Amygdala (tissue), 56 donors: Measurements from ENCODE around the gene MPZL3.

Experiments
- DNase-seq, 56 donors: peaks; one replicate each; lab custom pipeline; 2025; lab: John Stamatoyannopoulos, UW

Gene MPZL3

DNA sequence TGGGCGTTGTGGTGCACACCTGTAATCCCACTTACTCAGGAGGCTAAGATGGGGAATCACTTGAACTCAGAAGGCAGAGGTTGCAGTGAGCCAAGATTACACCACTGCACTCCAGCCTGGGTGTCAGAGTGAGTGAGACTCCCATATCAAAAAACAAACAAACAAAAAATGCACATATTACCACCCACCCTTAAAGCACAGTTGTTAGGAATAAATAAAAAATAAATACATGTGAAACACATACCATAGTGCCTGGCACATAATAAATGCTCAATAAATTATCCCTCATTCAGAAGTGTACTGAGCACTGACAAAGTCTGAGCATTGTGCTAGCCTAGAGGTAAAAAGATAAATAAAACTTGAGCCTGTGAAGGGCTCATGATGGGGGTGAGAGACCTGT lies 18.3 kb downstream of the MPZL3 start:
- DNase-seq, result no peak

DNA sequence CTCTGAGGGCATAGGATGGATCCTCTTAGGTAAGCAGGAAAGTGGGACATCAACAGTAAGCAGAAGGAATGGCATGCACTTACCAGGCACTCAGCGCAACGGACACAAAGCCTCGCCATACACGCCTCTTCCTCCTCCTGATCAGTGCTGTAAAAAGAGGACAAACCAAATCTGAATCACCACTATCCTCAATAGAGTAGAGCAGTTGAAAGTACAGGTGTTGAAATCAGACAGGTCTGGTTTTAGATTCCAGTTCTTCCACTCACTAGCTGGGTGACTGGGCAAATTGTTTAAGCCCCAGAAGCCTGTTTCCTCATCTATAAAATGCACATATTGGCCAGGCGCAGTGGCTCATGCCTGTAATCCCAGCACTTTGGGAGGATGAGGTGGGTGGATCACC lies 18.8 kb downstream of the MPZL3 start:
- DNase-seq, result no peak

DNA sequence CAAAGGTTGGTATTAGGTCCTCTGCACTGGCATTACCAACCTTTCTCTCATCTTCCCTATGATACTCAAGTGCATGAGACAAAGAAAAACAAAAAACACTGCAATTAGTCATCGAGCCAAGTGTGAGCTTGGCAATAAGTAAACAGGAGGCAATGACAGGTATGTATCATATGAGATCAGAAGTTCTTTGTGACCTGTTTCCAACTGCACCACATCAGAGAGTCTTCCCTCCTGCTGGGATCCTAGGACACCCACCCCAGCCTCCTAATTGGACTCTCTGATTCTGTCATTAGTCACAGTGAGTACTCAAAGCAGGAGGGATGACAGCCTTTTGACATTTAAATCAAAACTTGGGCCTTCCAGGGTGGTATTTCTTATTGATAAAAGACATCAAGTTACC lies 19.5 kb downstream of the MPZL3 start:
- DNase-seq, result no peak

DNA sequence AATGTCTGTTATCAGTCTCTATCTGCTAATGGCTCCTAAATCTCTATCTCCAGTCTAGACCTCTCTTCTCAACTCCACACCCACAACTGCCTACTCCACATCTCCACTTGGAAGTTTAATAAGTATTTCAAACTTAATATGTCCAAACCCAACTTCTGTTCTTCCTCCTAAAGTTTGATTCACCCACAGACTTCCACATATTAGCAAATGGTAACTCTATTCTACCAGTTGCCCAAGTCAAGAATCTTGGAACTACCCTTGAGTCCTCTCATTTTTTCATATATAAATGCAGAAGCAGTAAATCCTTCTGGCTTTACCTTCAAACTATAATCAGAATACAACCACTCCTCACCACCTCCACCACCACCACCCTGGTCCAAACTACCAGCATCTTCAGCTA lies 20.7 kb downstream of the MPZL3 start:
- DNase-seq, result no peak

DNA sequence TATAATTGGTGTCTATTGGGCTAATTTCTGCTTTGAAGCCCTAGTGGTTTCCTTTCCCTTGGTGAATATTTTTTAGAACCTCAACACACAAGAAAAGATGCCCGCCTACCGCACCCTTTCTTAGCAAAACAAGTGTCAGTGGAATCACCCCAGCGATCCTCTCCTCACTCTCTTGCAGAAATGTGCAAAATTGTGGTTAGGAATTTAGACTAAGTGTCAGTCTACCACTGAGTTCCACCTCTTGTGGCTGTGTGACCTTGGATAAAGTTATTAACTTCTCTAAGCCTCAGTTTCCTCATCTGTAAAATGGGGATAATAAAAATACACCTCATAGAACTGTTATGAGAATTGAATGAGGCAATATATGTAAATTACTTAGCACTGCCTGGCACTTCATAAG lies 22.1 kb downstream of the MPZL3 start:
- no peak for DNase-seq

DNA sequence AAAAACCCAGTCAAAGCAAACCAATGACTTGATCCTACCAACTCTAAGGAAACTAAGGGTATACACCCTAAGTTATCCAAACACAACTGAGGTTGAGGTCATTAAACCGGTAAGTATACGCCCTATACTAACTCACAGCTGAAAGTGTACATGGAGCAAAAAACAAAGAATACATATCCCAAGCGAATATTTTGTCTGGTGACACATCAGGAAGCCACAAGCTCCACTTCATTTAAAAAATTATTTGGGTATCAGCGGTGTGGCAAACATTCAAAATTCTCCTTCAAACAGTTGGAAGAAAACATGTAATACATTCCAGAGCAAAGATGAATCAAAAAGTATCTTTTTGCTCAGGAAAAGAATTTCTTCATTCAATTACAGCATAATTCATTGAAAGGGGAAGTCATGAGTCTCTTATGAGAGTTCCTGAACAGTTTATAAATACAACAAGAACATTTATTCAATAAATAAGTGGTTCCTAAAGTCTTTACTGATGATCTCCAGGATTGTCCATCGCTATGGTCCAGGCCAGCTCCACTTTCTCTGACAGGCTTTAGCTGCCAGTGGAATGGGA lies 22.8 kb downstream of the MPZL3 start:
- DNase-seq, result no peak

DNA sequence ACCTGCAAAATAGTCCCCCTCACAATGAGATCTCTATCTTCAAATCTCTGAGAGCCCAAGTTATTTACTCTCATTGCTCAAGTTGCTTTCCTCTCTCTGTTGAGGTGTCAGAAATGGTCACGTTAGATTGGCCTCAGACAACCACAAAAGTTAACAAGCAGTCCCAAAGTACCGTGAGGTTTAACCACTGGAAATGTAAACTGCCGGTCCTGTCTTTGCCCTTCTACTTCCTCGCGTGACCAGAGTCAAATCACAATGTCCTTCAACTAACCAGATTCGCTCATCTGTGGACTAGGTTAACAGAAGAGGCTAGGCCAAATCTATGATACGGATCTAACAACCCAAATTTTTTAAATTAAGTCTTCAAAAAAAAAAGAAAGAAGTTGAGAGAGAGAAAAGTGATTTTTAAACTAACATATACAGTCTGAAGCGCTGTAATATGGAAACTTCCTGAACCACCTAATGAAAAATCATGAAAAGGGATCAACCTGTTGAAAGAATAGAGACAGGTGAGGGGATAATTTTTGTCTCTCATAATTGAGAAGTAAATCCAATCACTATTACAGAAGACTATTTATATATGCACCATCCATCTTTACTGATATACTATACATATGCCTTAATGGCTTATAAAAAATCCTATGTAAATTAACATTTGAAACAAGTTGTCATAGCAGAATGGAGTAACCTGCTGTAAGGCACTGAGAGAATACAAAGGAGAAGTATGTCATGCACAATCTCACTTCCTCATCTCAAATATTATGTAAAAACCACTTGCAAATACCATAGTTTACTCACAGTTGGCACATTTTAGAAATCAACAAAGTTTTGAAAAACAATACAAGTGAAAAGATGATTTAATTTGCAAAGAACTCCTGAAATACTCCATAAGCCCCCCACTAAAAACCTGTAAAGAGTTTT lies 24.0 kb downstream of the MPZL3 start:
- DNase-seq, result no peak

DNA sequence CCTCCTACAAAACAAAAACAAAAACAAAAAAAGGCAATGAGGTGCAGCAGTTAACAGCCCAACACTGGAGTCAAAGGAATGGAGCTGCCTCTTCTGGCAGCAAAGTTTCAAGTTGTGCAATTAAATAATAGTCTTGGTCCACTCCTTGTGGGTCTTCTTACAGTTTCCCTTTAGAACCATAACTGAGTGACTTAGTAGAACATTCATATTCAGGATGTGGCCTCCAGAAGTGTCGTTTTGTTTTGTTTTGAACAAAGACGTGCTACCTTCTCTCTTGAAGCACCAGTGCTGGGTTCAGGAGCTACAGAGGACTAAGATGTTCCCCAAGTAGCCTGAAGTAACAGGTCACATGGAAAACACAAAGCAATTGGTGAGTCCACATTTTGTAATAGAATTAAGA lies 25.4 kb downstream of the MPZL3 start:
- no peak for DNase-seq

DNA sequence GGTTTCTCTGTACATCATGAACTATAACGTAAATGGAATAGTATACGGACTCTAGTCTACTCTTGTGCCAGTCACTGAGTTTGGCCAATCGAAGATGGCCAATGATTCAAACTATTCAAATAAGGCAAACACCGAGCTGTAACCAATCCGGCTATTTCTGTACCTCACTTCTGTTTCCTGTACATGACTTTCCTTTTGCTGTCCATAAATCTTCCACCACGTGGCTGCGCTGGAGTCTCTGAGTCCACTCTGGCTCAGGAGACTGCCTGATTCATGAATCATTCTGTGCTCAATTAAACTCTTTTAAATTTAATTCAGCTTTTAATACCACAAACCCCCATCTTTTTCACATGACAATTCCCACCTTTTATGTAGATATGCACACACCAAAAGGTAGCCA lies 25.9 kb downstream of the MPZL3 start:
- no peak for DNase-seq

DNA sequence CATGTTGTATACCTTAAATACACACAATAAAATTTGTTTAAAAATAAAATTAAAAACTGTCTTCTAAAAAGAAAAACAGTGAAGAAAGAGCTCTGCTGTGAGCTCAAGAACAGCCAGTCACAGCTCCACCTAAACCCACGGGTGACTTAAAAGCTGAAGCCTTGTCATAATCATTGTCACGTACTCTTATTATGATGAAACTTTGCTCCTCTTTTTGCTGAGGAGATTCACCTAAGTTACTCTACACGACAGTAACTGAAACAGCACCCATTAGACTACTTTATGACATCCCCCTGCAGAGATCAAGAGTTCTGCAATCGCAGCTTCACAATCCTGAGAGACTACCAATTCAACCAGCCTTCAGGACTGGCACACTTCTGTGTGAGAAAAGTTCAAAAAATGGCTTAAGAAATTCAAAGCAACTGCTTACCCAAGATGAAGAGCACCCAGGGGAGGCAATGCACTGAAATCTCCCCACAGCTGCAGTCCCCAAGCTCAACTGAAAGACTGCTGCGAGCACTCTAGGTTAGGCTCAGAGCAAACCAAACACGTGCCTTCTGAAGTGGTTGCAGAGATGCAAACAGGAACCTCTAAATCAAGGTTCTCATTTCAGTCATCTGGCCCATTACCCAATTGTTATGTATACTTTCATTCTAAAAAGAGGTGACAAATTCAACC lies 27.5 kb downstream of the MPZL3 start, which contains the start of gene JAML:
Gene JAML, minus strand, starts transcription at position 501 of the 678 bp plus-strand sequence. CDS start 10,145 bp downstream, outside the sequence.
- no peak for DNase-seq

DNA sequence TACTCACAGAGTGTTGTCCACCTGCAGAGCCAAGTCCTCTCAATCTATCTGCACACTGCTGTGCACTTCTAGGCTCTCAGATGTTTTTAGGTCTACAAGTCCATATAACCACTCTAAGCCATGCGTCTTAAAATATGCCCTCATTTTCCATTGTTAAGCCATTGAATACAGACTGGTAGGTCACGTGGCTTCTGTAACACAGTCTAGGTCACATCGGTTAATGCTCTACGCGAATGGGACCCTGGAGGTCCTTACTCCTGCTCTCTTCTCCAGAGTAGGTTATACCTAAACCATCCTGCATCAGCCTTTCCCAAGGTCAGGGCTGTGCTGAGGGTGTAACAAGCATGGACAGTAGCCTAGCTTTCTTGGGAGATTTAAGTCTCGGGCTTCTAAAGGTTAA lies 28.2 kb downstream of the MPZL3 start:
- DNase-seq, result no peak

DNA sequence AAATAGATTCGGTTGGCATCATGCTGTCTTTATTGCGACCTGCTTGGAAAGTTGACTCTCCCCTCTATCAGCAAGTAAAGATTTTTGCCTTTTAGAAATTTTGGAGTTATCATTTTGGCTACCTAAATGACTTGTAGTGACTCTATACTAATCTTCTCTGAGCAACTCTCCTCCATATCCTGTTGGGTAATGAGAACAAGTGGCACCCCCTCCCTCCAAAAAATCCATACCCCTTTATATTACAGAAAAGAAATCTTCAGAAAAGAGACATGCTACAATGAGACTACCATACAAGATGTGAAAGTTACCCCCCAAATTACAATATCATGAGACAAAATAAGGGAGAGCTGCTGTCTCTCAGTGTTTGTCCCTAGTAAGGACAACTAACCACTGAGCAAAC lies 28.6 kb downstream of the MPZL3 start:
- no peak for DNase-seq

DNA sequence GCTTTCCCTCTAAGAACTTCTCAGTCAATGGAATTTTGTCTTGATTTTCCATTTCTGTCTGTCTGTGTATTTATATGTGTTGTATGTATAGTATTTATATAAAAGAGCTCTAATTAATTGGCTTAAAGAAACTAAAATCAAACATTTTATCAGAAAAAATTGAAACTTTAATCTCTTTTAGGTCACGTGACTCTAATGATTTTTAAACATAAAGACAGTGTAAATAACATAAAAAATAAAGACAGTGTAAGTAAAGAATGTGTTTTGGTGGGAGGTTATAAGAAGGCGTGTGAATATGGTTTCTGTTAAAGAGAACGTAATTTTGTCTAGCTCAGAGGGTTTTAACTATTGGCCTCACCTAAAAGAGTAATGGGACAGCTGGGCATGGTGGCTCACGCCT lies 29.7 kb downstream of the MPZL3 start:
- DNase-seq, result no peak

DNA sequence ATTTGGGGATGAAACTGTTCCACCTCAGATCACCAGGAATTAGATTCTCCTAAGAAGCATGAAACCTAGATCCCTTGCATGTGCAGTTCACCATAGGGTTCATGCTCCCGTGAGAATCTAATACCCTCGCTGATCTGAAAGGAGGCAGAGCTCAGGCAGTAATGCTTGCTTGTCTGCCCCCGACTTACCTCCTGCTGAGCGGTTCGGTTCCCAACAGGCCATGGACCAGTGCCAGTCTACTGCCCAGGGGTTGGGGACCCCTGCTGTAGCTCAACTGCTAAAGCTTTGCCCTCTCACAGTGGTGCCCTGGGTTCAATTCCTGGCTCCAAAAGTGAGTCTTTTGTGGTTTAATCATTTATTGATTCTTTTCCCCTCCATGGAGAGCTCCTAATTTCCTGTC lies 30.7 kb downstream of the MPZL3 start:
- DNase-seq, result no peak

DNA sequence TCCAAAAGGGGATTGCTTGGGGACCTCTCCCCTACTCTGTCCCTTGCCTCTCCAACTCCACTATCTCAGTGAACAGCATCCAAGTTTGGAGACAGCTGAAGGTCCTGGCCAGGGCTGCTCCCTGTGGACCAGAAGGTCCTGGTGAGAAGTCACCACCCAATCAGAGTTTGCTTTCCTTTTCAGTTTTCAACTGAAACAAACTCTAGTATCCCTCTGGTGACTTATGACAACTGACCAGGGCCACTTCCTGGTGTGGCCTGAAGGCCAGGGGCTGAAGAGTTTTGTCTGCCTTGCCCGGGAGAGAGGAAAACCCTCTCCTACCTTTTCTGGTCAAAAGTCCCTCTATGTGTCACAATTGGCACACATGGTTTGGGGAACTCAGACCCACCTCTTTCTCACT lies 32.4 kb downstream of the MPZL3 start:
- DNase-seq, result no peak

DNA sequence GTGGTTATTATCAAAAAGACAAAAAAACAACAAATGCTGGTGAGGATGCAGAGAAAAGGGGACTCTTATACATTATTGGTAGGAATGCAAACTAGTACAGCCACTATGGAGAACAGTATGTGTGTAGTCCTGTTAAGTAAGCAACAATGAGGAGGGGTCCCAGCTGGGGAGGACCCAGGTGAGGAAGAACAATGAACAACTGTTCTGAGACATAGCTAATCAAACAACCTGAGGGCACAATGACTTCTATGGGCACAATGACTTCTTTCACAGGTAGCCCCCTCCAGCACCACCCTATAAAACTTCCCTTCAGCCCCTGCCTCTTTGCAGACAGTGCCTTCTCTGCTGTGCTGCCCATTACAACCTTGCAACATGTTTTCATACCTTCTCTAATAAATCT lies 32.9 kb downstream of the MPZL3 start:
- no peak for DNase-seq

DNA sequence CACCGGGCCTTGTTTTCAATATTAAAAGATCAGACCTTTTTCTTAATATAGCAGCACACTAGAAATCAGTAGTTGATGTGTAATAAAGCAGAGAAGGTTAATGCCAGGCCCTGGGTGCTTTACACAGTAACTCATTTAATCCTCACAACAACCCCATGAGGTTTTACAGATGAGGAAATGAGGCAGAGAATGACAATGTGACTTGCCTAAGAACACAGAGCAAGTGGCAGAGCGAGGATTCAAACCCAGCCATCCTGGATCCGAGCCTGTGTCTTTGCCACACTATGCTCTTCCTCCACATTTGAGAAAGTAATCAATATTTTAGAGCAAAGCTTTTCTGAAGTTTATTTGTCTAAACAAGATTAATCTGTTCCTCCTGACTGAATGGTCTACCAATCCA lies 34.6 kb downstream of the MPZL3 start:
- no peak for DNase-seq

DNA sequence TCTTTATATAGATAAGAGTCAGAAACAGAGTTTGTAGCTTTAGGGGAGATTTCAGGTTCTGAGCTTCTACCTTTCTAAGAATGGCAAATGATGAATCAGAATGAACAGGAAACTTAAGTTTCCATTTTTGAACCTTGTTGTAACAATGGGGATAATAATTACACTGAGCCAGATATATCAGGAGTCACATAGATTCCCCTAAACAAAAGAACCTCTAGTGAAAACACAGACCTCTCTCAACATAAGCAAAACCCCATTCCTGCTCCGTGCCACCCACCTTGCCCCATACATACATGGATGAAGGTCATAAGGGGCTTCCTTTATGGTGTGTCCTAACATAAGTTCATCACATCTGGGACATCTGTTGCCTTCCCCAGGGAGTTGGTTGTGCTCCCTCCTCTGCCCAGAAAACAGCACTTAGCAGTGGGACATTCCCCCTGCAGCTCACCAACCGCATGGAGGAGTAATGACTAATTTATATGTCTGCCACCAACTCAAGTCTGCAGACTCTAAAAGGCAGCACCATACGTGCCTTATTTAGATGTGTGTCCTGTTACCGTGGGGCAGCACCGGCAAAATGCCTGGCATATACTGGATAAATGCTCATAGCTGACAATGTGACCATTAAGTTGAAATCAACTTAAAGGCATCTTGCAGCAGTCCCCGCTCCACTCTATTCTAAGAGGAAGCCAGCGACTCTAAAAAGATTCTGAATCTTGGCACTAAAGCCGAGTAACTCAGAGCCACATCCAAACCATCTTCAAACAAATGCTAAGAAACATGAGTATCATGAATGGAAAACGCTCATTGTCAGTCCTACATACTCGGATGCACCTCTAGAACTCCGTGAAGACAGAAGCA lies 35.3 kb downstream of the MPZL3 start:
- no peak for DNase-seq

DNA sequence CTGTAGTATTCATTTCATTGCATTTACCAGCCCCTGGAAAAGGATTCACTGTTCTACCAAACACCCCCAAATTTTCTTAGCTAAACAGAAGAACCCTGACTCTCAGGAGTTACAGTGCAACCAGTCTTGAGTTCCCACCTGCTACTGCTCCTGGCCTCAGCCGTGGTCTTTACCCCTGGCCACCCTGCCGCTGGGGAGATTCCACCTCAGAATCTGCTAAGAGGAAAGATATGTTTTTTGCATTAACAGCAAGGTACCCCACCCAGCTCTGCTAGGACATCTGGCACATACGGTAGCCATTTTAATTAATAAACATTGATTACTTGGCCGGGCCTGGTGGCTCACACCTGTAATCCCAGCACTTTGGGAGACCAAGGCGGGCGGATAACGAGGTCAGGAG lies 36.4 kb downstream of the MPZL3 start:
- DNase-seq, result no peak

DNA sequence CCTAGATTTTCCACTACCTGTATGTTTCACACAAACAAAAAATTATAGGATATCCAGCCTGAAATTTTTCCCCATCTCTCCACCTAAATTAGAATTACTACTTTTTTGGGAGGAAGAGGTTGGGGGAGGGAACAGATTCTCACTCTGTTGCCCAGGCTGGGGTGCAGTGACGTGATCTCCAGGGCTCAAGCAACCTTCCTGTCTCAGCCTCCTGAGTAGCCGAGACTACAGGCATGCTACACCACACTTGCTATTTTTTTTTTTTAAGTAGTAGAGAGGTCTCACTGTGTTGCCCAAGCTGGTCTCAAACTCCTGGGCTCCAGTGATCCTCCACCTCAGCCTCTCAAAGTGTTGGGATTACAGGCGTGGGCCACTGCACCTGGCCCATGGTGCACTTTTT lies 36.9 kb downstream of the MPZL3 start:
- DNase-seq, result no peak
